ENCODE data around the gene TMEM218.
A peak's percentile ranks its signal among the peaks of the same experiment; 100 is the strongest.

DNA sequence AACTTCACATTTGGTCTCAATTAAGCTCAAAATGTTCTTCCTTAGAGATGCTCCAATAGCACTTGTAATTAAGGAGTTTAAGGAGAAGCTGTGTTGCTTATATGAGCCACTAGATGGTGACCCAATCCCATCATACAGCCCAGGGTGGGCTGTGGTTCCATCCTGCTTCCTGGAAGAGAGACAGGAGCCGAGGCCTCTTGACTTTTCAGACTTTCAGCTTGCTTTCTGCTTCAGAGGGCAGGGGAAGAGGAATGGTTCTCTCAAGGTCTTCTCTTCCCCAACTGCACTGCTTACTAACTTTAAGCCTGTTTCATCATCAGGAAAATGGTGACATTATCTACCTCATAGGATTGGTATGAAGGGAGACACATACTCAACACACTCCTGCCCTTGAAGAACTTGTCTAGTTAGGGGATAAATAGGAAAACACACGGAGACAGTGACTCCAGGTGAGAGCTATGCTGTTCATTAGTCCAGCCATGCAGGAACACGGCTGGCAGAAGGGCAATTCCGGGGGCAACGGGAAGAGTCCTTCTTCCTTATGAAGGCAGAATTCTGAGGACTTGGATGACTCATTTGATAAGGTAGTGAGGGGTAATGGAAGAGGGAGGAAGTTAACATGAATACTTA lies 20.1 kb downstream of the TMEM218 start:
- TF ChIP-seq, protein P1, sequence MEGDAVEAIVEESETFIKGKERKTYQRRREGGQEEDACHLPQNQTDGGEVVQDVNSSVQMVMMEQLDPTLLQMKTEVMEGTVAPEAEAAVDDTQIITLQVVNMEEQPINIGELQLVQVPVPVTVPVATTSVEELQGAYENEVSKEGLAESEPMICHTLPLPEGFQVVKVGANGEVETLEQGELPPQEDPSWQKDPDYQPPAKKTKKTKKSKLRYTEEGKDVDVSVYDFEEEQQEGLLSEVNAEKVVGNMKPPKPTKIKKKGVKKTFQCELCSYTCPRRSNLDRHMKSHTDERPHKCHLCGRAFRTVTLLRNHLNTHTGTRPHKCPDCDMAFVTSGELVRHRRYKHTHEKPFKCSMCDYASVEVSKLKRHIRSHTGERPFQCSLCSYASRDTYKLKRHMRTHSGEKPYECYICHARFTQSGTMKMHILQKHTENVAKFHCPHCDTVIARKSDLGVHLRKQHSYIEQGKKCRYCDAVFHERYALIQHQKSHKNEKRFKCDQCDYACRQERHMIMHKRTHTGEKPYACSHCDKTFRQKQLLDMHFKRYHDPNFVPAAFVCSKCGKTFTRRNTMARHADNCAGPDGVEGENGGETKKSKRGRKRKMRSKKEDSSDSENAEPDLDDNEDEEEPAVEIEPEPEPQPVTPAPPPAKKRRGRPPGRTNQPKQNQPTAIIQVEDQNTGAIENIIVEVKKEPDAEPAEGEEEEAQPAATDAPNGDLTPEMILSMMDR (IDR thresholded peaks at IDR 0.05; ENCODE audit: borderline replicate concordance, extremely low read depth, low read length, poor library complexity, severe bottlenecking), result peak; percentile 65
- no peak for TF ChIP-seq EZH2 (IDR thresholded peaks at IDR 0.05; ENCODE audit: borderline replicate concordance, low read depth, low read length, severe bottlenecking)
